Nephron progenitor cell (in vitro differentiated cells): ENCODE results near the gene DPM3.

Experiments
- DNase-seq: peaks from one replicate; pipeline ENCODE4 v3.0.0; 2021
- H3K27ac Mint-ChIP-seq: 2 replicates; pipeline ENCODE4 v1.8.0; 2021; ENCODE audit warnings: mild to moderate bottlenecking, moderate library complexity, mixed read lengths
- H3K27me3 Mint-ChIP-seq: 2 replicates; pipeline ENCODE4 v1.8.0; 2021; ENCODE audit warnings: mild to moderate bottlenecking, low read depth, mixed read lengths; ENCODE audit not compliant: poor library complexity
- H3K36me3 Mint-ChIP-seq: 2 replicates; pipeline ENCODE4 v1.8.0; 2021; ENCODE audit warnings: low read depth, mixed read lengths
- H3K4me1 Mint-ChIP-seq: 2 replicates; pipeline ENCODE4 v1.8.0; 2021; ENCODE audit warnings: mixed read lengths
- H3K4me3 Mint-ChIP-seq: 2 replicates; pipeline ENCODE4 v1.8.0; 2021; ENCODE audit warnings: mild to moderate bottlenecking, moderate library complexity, mixed read lengths
- H3K9me3 Mint-ChIP-seq: 2 replicates; pipeline ENCODE4 v1.8.0; 2021; ENCODE audit warnings: mild to moderate bottlenecking, moderate library complexity, mixed read lengths
- TF ChIP-seq, protein P1 (sequence below): fragments of 200-600 bp; sonication (generic); IDR thresholded peaks from 2 replicates; pipeline ENCODE4 v1.5.0; 2021; ENCODE audit warnings: antibody characterized with exemption

DPM3 gene

DNA sequence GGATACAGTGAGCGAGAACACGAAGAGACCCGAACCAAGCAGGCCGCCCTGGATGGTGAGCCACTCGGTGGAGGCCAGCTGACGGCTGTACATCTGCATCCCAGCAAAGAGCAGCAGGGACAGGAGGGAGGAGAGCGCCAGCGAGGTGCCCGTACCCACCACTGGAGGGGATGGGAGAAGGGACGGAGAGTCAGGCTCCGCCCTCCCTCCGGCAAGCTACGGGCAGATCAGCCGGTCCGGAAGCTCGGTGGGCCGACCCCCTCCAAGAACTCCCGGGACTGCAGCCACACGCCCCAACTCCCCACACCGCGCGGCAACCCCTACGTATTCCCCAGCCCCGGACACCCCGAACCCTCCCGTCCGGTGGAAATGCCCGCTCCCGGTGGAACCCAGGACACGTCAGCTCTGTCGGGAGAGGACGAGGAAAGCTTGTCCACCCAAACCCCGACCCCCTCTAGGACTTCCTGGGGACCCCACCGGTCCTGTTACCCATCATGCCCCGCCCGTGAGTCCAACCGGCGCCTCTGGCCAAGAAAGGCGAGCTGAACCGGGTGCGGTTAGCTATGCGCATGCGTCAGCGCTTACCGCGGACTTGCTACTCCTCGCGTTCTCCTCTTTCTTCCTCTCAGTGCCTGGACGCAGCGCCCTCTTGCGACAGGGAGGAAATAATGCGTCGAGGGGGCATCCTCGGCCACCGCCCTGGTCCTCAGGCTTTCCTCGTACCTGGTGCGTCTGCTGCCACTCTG, 32.6 kb upstream of the DPM3 start, which contains the start of gene KRTCAP2:
Gene KRTCAP2 (minus strand): TSS at position 573 of the 746 bp plus-strand sequence. CDS start 80 bp downstream, at position 493.
- peak within 1 kb of the TSS; percentile 92 for H3K27ac Mint-ChIP-seq
- H3K36me3 Mint-ChIP-seq, result peaks cover 20% of the 10 kb centered on the region
- peak within 1 kb of the TSS; percentile 94 for H3K4me3 Mint-ChIP-seq
- DNase-seq, result peak; percentile 94
- no peaks in the 10 kb centered on the region for H3K9me3 Mint-ChIP-seq
- TF ChIP-seq, protein P1, sequence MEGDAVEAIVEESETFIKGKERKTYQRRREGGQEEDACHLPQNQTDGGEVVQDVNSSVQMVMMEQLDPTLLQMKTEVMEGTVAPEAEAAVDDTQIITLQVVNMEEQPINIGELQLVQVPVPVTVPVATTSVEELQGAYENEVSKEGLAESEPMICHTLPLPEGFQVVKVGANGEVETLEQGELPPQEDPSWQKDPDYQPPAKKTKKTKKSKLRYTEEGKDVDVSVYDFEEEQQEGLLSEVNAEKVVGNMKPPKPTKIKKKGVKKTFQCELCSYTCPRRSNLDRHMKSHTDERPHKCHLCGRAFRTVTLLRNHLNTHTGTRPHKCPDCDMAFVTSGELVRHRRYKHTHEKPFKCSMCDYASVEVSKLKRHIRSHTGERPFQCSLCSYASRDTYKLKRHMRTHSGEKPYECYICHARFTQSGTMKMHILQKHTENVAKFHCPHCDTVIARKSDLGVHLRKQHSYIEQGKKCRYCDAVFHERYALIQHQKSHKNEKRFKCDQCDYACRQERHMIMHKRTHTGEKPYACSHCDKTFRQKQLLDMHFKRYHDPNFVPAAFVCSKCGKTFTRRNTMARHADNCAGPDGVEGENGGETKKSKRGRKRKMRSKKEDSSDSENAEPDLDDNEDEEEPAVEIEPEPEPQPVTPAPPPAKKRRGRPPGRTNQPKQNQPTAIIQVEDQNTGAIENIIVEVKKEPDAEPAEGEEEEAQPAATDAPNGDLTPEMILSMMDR, result peak; percentile 93
- peaks cover 48% of the 10 kb centered on the region for H3K4me1 Mint-ChIP-seq
- H3K27me3 Mint-ChIP-seq, result peaks cover 14% of the 10 kb centered on the region

DNA sequence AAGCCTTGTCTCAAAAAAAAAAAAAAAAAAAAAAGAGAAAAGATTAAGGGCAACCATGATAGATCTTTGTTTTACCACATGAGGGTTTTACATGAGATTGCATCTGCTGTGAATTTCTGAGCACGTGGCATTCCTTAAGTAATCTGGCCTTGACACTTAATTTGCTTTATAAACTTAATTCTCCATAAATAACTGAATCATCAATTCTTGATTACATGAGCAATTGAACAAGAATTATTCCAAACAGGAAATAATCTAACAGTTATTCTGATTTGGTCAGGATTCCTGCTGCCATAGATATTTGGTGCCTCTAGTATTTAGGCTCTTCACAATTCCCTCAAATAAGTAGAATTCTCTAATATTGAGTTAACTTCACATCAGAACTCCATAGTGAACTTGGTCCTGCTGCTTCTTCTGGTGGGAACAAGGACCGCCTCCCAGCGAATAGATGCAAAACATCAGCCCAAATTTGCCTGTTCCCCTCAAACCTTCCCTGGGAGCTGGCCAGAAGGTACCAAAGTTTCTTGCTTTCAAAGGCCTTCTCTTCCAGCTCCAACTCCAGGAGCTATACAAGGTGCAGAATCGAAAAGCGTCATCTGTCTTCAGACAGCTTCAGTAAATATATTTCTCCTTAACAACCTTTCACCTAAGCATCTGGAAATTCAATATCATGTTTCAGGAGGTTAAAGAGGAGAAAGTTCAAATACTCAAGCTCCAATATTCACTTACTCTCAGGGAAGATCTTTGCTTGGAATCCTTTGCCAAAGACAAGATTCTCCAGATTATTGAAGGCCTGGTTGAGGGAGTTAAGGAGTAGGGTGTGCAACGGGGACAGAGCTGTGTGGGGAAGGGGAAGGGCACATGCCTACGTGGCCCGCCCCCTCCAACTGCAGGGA, 31.8 kb upstream of the DPM3 start:
- peak overlapping the region; percentile 94 for H3K4me3 Mint-ChIP-seq
- H3K4me1 Mint-ChIP-seq, result peaks cover 56% of the 10 kb centered on the region
- peak overlapping the region; percentile 86 for H3K27ac Mint-ChIP-seq
- H3K27me3 Mint-ChIP-seq, result peaks cover 14% of the 10 kb centered on the region
- peaks cover 20% of the 10 kb centered on the region for H3K36me3 Mint-ChIP-seq
- no peak for DNase-seq
- H3K9me3 Mint-ChIP-seq, result no peaks in the 10 kb centered on the region
- TF ChIP-seq, protein P1, result no peak

DNA sequence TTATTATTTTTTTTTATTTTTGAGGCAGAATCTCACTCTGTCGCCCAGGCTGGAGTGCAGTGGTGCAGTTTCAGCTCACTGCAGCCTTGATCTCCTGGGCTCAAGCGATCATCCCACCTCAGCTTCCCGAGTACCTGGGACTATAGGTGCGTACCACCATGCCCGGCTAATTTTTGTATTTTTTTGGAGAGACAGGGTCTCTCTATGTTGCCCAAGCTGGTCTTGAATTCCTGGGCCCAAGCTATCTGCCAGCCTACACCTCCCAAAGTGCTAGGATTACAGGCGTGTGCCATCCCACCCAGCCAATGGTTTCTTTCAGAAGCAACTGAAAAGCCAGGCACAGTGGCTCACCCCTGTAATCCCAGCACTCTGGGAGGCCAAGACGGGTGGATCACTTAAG, 30.5 kb upstream of the DPM3 start:
- no peak overlapping the region for H3K4me3 Mint-ChIP-seq
- peaks cover 13% of the 10 kb centered on the region for H3K27me3 Mint-ChIP-seq
- peaks cover 14% of the 10 kb centered on the region for H3K36me3 Mint-ChIP-seq
- peaks cover 62% of the 10 kb centered on the region for H3K4me1 Mint-ChIP-seq
- no peak overlapping the region for H3K27ac Mint-ChIP-seq
- H3K9me3 Mint-ChIP-seq, result peaks cover 2% of the 10 kb centered on the region
- no peak for DNase-seq
- TF ChIP-seq, protein P1, result no peak

DNA sequence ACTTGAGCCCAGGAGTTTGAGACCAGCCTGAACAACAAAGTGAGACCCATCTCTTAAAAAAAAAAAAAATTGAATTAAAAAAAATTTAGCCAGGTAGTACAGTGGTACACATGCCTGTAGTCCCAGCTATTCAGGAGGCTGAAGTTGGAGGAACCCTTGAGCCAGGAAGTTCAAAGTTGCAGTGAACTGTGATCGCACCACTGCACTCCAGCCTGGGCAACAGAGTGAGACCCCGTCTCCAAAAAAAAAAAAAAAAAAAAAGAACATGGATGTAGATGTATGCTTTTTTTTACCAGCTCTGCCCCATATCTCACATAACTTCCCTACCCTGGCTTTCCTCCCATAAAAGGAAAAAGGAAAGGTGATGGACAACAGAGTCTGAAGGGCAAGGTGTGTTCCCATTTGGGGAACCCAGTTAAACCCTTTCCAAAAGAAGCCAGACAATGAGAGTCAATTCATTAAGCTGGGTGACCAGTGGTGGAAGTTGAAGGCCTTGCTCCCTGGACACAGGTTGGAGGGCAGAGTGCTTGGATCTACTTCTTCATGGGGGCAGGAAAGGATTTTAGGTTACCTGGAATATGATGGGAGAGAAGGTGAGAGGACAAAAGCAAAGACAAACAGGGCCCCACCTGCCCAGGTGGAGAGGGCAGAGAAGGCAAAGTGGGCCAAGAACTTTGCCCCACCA, 29.9 kb upstream of the DPM3 start:
- no peak overlapping the region for H3K27ac Mint-ChIP-seq
- H3K9me3 Mint-ChIP-seq, result peaks cover 6% of the 10 kb centered on the region
- TF ChIP-seq, protein P1, result no peak
- peak overlapping the region; percentile 44 for H3K4me3 Mint-ChIP-seq
- H3K4me1 Mint-ChIP-seq, result peaks cover 61% of the 10 kb centered on the region
- H3K36me3 Mint-ChIP-seq, result peaks cover 14% of the 10 kb centered on the region
- DNase-seq, result no peak
- peaks cover 10% of the 10 kb centered on the region for H3K27me3 Mint-ChIP-seq

- DNase-seq, result no peak
- H3K9me3 Mint-ChIP-seq, result peaks cover 6% of the 10 kb centered on the region
- H3K36me3 Mint-ChIP-seq, result peaks cover 14% of the 10 kb centered on the region
- H3K4me1 Mint-ChIP-seq, result peaks cover 54% of the 10 kb centered on the region
- H3K27me3 Mint-ChIP-seq, result peaks cover 10% of the 10 kb centered on the region
- no peak overlapping the region for H3K27ac Mint-ChIP-seq
- TF ChIP-seq, protein P1, result no peak
- H3K4me3 Mint-ChIP-seq, result peak overlapping the region; percentile 11
These were observed 29.2 kb upstream of the DPM3 start for GRCh38 chr1:155169541-155169940.
